ENCODE data around the gene OVCH2.

GRCh38 chr11:7677071-7677470 is 29.2 kb downstream of the OVCH2 start:
- no peak for TF ChIP-seq TP53 (CRISPR knock-in tag; IDR thresholded peaks at IDR 0.05)
- TF ChIP-seq ZNF512 (CRISPR knock-in tag; IDR thresholded peaks at IDR 0.05; ENCODE audit: borderline replicate concordance) = no peak
- no peak for TF ChIP-seq CTCF (IDR thresholded peaks at IDR 0.05)
- no peak for TF ChIP-seq ZSCAN18 (CRISPR knock-in tag; IDR thresholded peaks at IDR 0.05)
- no peak for TF ChIP-seq NFE2L1 (CRISPR knock-in tag; IDR thresholded peaks at IDR 0.05)
- no peak for TF ChIP-seq USF1 (CRISPR knock-in tag; IDR thresholded peaks at IDR 0.05)
- TF ChIP-seq JUN (CRISPR knock-in tag; IDR thresholded peaks at IDR 0.05) = no peak
- TF ChIP-seq HMGXB4 (CRISPR knock-in tag; IDR thresholded peaks at IDR 0.05) = no peak
- TF ChIP-seq ZMAT4 (CRISPR knock-in tag; IDR thresholded peaks at IDR 0.05) = no peak
